ENCODE data around the gene MGLL.

DNA sequence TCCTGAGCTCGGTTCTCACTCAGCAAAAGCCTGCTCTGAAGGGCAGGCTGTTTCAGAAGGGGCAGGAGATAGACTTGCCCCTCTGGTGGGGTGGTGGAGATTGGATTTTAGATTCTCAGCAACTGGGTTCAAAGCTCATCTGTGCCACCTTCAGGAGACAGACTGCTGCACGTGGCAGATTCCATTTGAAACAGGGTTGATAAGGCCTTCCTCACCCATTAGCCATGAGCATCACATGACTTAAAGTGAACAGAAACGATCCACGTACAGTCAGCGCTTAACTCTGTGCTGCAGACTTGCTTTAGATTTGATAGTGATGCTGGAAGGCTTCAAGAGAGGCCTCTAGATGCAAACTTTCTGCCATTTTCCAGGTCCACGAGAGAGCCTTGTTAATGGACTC is 35.0 kb upstream of the MGLL start:
- TF ChIP-seq POLR2A (conservative IDR thresholded peaks at IDR 0.05) (no peak), ZNF24 (IDR thresholded peaks at IDR 0.05) (no peak), POLR2AphosphoS5 (IDR thresholded peaks at IDR 0.05; ENCODE audit: control insufficient read depth, insufficient read depth, low read depth, low read length) (no peak), TCF7 (IDR thresholded peaks at IDR 0.05; ENCODE audit: borderline replicate concordance) (no peak)
- TF ChIP-seq, protein P1, sequence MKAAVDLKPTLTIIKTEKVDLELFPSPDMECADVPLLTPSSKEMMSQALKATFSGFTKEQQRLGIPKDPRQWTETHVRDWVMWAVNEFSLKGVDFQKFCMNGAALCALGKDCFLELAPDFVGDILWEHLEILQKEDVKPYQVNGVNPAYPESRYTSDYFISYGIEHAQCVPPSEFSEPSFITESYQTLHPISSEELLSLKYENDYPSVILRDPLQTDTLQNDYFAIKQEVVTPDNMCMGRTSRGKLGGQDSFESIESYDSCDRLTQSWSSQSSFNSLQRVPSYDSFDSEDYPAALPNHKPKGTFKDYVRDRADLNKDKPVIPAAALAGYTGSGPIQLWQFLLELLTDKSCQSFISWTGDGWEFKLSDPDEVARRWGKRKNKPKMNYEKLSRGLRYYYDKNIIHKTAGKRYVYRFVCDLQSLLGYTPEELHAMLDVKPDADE (conservative IDR thresholded peaks at IDR 0.05; ENCODE audit: control insufficient read depth, low read depth, low read length), result no peak
- TF ChIP-seq, protein P2, sequence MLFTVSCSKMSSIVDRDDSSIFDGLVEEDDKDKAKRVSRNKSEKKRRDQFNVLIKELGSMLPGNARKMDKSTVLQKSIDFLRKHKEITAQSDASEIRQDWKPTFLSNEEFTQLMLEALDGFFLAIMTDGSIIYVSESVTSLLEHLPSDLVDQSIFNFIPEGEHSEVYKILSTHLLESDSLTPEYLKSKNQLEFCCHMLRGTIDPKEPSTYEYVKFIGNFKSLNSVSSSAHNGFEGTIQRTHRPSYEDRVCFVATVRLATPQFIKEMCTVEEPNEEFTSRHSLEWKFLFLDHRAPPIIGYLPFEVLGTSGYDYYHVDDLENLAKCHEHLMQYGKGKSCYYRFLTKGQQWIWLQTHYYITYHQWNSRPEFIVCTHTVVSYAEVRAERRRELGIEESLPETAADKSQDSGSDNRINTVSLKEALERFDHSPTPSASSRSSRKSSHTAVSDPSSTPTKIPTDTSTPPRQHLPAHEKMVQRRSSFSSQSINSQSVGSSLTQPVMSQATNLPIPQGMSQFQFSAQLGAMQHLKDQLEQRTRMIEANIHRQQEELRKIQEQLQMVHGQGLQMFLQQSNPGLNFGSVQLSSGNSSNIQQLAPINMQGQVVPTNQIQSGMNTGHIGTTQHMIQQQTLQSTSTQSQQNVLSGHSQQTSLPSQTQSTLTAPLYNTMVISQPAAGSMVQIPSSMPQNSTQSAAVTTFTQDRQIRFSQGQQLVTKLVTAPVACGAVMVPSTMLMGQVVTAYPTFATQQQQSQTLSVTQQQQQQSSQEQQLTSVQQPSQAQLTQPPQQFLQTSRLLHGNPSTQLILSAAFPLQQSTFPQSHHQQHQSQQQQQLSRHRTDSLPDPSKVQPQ (CRISPR knock-in tag; IDR thresholded peaks at IDR 0.05; ENCODE audit: borderline replicate concordance), result no peak
- TF ChIP-seq, protein P3, sequence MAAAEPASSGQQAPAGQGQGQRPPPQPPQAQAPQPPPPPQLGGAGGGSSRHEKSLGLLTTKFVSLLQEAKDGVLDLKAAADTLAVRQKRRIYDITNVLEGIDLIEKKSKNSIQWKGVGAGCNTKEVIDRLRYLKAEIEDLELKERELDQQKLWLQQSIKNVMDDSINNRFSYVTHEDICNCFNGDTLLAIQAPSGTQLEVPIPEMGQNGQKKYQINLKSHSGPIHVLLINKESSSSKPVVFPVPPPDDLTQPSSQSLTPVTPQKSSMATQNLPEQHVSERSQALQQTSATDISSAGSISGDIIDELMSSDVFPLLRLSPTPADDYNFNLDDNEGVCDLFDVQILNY (CRISPR knock-in tag; IDR thresholded peaks at IDR 0.05), result no peak
